ENCODE data around the gene FIBCD1.

- TF ChIP-seq, protein P1, sequence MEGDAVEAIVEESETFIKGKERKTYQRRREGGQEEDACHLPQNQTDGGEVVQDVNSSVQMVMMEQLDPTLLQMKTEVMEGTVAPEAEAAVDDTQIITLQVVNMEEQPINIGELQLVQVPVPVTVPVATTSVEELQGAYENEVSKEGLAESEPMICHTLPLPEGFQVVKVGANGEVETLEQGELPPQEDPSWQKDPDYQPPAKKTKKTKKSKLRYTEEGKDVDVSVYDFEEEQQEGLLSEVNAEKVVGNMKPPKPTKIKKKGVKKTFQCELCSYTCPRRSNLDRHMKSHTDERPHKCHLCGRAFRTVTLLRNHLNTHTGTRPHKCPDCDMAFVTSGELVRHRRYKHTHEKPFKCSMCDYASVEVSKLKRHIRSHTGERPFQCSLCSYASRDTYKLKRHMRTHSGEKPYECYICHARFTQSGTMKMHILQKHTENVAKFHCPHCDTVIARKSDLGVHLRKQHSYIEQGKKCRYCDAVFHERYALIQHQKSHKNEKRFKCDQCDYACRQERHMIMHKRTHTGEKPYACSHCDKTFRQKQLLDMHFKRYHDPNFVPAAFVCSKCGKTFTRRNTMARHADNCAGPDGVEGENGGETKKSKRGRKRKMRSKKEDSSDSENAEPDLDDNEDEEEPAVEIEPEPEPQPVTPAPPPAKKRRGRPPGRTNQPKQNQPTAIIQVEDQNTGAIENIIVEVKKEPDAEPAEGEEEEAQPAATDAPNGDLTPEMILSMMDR (IDR thresholded peaks at IDR 0.05) = no peak
- TF ChIP-seq POLR2A (IDR thresholded peaks at IDR 0.05) = no peak
Observed at GRCh38 chr9:130865921-130866320, 73.1 kb downstream of the FIBCD1 start.
